Parathyroid adenoma (tissue), 2 donors: ENCODE data around the gene BNIPL.

Source experiments
- H2AFZ ChIP-seq: fragments of 300-600 bp; sonication (generic); one replicate; pipeline ENCODE4 v1.7.0; 2017; ENCODE audit warnings: antibody characterized with exemption, mild to moderate bottlenecking
- H3K27ac ChIP-seq: fragments of 300-600 bp; sonication (generic); one replicate; pipeline ENCODE4 v1.7.0; 2017
- H3K27me3 ChIP-seq: fragments of 300-600 bp; sonication (generic); one replicate; pipeline ENCODE4 v1.7.0; 2017; ENCODE audit warnings: low read length; ENCODE audit not compliant: control insufficient read depth, insufficient read depth
- H3K36me3 ChIP-seq: fragments of 300-600 bp; sonication (generic); one replicate; pipeline ENCODE4 v1.7.0; 2017; ENCODE audit warnings: low read length; ENCODE audit not compliant: control insufficient read depth, insufficient read depth
- H3K4me1 ChIP-seq: fragments of 300-600 bp; sonication (generic); one replicate; pipeline ENCODE4 v1.7.0; 2017; ENCODE audit warnings: control low read depth
- H3K4me2 ChIP-seq: fragments of 300-600 bp; sonication (generic); one replicate; pipeline ENCODE4 v1.7.0; 2017; ENCODE audit warnings: low read length
- H3K4me3 ChIP-seq: fragments of 300-600 bp; sonication (generic); one replicate; pipeline ENCODE4 v1.7.0; 2017; ENCODE audit warnings: low read depth, low read length
- H3K79me2 ChIP-seq: fragments of 300-600 bp; sonication (generic); one replicate; pipeline ENCODE4 v1.7.0; 2017; ENCODE audit warnings: control low read depth
- H3K9ac ChIP-seq: fragments of 300-600 bp; sonication (generic); one replicate; pipeline ENCODE4 v1.7.0; 2017; ENCODE audit warnings: mild to moderate bottlenecking
- H3K9me3 ChIP-seq: fragments of 300-600 bp; sonication (generic); one replicate; pipeline ENCODE4 v1.7.0; 2017; ENCODE audit warnings: low read length; ENCODE audit not compliant: control insufficient read depth
- CTCF ChIP-seq: fragments of 300-600 bp; sonication (generic); IDR thresholded peaks from one replicate; pipeline ENCODE4 v1.7.0; 2017; ENCODE audit warnings: antibody characterized with exemption, mild to moderate bottlenecking
- donor health status: primary hyperparathyroidism.

BNIPL gene

GRCh38 chr1:150995896-150996295, 40.5 kb upstream of the BNIPL start:
- Histone ChIP-seq H3K4me3 (no peak overlapping the region), H3K79me2 (no peaks in the 10 kb centered on the region), H3K9ac (no peak overlapping the region), H3K27ac (no peak overlapping the region), H3K4me1 (no peaks in the 10 kb centered on the region), H3K4me2 (no peak overlapping the region), H3K27me3 (no peaks in the 10 kb centered on the region), H2AFZ (no peak overlapping the region), H3K36me3 (no peaks in the 10 kb centered on the region), H3K9me3 (no peaks in the 10 kb centered on the region)
- TF ChIP-seq CTCF: peak; percentile 67

GRCh38 chr1:150997126-150997872, 39.1 kb upstream of the BNIPL start:
- no peaks in the 10 kb centered on the region for H3K79me2 ChIP-seq
- no peak for TF ChIP-seq CTCF
- no peaks in the 10 kb centered on the region for H3K36me3 ChIP-seq
- no peak overlapping the region for H3K4me3 ChIP-seq
- H3K27me3 ChIP-seq: no peaks in the 10 kb centered on the region
- no peak overlapping the region for H3K4me2 ChIP-seq
- no peak overlapping the region for H3K9ac ChIP-seq
- H3K27ac ChIP-seq: no peak overlapping the region
- no peaks in the 10 kb centered on the region for H3K9me3 ChIP-seq
- H3K4me1 ChIP-seq: no peaks in the 10 kb centered on the region
- no peak overlapping the region for H2AFZ ChIP-seq

- no peaks in the 10 kb centered on the region for H3K36me3 ChIP-seq
Measured at GRCh38 chr1:150997949-150998348, 38.4 kb upstream of the BNIPL start.

GRCh38 chr1:150999051-150999674, 37.2 kb upstream of the BNIPL start:
- Histone ChIP-seq H3K27me3 (no peaks in the 10 kb centered on the region), H3K4me1 (no peaks in the 10 kb centered on the region), H3K36me3 (no peaks in the 10 kb centered on the region), H3K9me3 (no peaks in the 10 kb centered on the region), H3K4me2 (no peak overlapping the region), H3K79me2 (peaks cover 3% of the 10 kb centered on the region), H3K27ac (no peak overlapping the region), H3K9ac (no peak overlapping the region), H2AFZ (no peak overlapping the region), H3K4me3 (no peak overlapping the region)
- TF ChIP-seq CTCF: no peak

More at GRCh38 chr1:150997949-150998348, 38.4 kb upstream of the BNIPL start:
- no peak overlapping the region for H3K27ac ChIP-seq
- H3K4me2 ChIP-seq: no peak overlapping the region
- no peak for TF ChIP-seq CTCF
- no peaks in the 10 kb centered on the region for H3K27me3 ChIP-seq
- no peak overlapping the region for H3K4me3 ChIP-seq
- no peak overlapping the region for H2AFZ ChIP-seq
- H3K4me1 ChIP-seq: no peaks in the 10 kb centered on the region
- H3K9me3 ChIP-seq: no peaks in the 10 kb centered on the region
- H3K79me2 ChIP-seq: no peaks in the 10 kb centered on the region
- H3K9ac ChIP-seq: no peak overlapping the region
